ENCODE results near the gene CNTN1.

The CNTN1 gene

DNA sequence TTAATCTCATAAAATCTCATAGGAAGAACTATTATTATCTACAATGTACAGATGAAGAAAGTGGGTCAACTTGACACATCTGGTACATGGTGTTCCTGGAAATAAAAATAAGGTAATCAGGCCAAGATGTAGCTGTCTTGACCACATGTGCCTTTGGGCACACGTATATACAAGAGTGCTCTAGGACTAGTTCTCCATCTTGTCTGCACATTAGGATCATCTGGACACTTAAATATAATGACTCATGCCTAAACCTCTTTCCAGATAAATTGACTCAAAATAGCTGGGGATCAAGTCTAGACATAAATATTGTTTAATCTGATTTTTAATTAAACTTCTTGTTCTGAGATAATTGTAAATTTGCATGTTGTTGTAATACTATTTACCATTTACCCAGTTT is 182.6 kb downstream of the CNTN1 start:
- ATAC-seq (ENCODE audit: insufficient read depth, low read depth) = no peak
- Histone ChIP-seq H3K9ac (ENCODE audit: low read depth, low read length) (no peak overlapping the region), H3K4me2 (ENCODE audit: insufficient read depth, low read length) (no peak overlapping the region)

DNA sequence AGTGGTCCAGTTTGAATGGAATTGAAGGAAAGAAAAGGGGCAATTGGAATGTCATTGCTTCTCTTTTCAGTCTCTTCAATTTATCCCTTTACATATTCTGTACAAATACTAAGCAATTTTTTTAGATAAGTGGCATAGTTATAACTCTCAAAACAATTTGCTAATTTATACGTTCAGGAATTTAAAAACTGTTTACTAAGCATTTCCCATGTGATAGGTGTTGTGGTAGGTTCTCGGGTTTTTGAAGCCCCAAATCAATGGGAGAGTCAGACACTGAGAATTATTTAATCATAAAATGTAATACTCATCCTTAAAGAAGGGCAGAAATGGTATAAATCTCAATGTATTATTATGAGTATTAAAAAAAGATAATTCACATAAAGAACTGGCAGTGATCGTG is 197.1 kb downstream of the CNTN1 start:
- H3K9me3 ChIP-seq (ENCODE audit: insufficient read depth, low read length, severe bottlenecking) = no peaks in the 10 kb centered on the region
- no peak overlapping the region for H3K4me3 ChIP-seq (ENCODE audit: low read depth in 1 of 2, low read length in 2 of 2)
- no peaks in the 10 kb centered on the region for H3K36me3 ChIP-seq (ENCODE audit: insufficient read depth, low read length)
- H3K79me2 ChIP-seq (ENCODE audit: insufficient read depth, low read length) = no peaks in the 10 kb centered on the region
- no peak overlapping the region for H3K27ac ChIP-seq (ENCODE audit: low read length)
- H3K4me1 ChIP-seq (ENCODE audit: insufficient read depth, low read length) = no peaks in the 10 kb centered on the region
- H4K20me1 ChIP-seq (ENCODE audit: insufficient read depth, low read length) = no peaks in the 10 kb centered on the region
- H3K9ac ChIP-seq (ENCODE audit: low read depth, low read length) = no peak overlapping the region
- ATAC-seq (ENCODE audit: insufficient read depth, low read depth) = no peak
- H3K27me3 ChIP-seq (ENCODE audit: insufficient read depth, low read length, poor library complexity) = no peaks in the 10 kb centered on the region
- H3K4me2 ChIP-seq (ENCODE audit: insufficient read depth, low read length) = no peak overlapping the region
- H2AFZ ChIP-seq (ENCODE audit: low read depth, low read length) = no peak overlapping the region
- TF ChIP-seq CTCF (IDR thresholded peaks at IDR 0.05; ENCODE audit: borderline replicate concordance, extremely low read depth, low read length, poor library complexity, severe bottlenecking) (no peak), EZH2 (IDR thresholded peaks at IDR 0.05; ENCODE audit: borderline replicate concordance, low read depth, low read length, severe bottlenecking) (no peak)
- DNase-seq = no peak

More for the DNA sequence above, 182.6 kb downstream of the CNTN1 start:
- H2AFZ ChIP-seq (ENCODE audit: low read depth, low read length) = no peak overlapping the region
- no peaks in the 10 kb centered on the region for H3K9me3 ChIP-seq (ENCODE audit: insufficient read depth, low read length, severe bottlenecking)
- H4K20me1 ChIP-seq (ENCODE audit: insufficient read depth, low read length) = no peaks in the 10 kb centered on the region
- no peaks in the 10 kb centered on the region for H3K36me3 ChIP-seq (ENCODE audit: insufficient read depth, low read length)
- H3K27me3 ChIP-seq (ENCODE audit: insufficient read depth, low read length, poor library complexity) = no peaks in the 10 kb centered on the region
- TF ChIP-seq CTCF (IDR thresholded peaks at IDR 0.05; ENCODE audit: borderline replicate concordance, extremely low read depth, low read length, poor library complexity, severe bottlenecking) (no peak), EZH2 (IDR thresholded peaks at IDR 0.05; ENCODE audit: borderline replicate concordance, low read depth, low read length, severe bottlenecking) (no peak)
- H3K79me2 ChIP-seq (ENCODE audit: insufficient read depth, low read length) = no peaks in the 10 kb centered on the region
- H3K4me1 ChIP-seq (ENCODE audit: insufficient read depth, low read length) = no peaks in the 10 kb centered on the region
- no peak overlapping the region for H3K27ac ChIP-seq (ENCODE audit: low read length)
- no peak for DNase-seq
- H3K4me3 ChIP-seq (ENCODE audit: low read depth in 1 of 2, low read length in 2 of 2) = no peak overlapping the region

GRCh38 chr12:40892528-40892927 is 200.3 kb downstream of the CNTN1 start:
- no peak for ATAC-seq (ENCODE audit: insufficient read depth, low read depth)
- TF ChIP-seq EZH2 (IDR thresholded peaks at IDR 0.05; ENCODE audit: borderline replicate concordance, low read depth, low read length, severe bottlenecking) (no peak), CTCF (IDR thresholded peaks at IDR 0.05; ENCODE audit: borderline replicate concordance, extremely low read depth, low read length, poor library complexity, severe bottlenecking) (no peak)
- no peaks in the 10 kb centered on the region for H3K36me3 ChIP-seq (ENCODE audit: insufficient read depth, low read length)
- no peak overlapping the region for H3K4me2 ChIP-seq (ENCODE audit: insufficient read depth, low read length)
- H3K4me3 ChIP-seq (ENCODE audit: low read depth in 1 of 2, low read length in 2 of 2) = no peak overlapping the region
- no peaks in the 10 kb centered on the region for H3K9me3 ChIP-seq (ENCODE audit: insufficient read depth, low read length, severe bottlenecking)
- H4K20me1 ChIP-seq (ENCODE audit: insufficient read depth, low read length) = no peaks in the 10 kb centered on the region
- no peak for DNase-seq
- H3K9ac ChIP-seq (ENCODE audit: low read depth, low read length) = no peak overlapping the region
- H2AFZ ChIP-seq (ENCODE audit: low read depth, low read length) = no peak overlapping the region
- no peaks in the 10 kb centered on the region for H3K27me3 ChIP-seq (ENCODE audit: insufficient read depth, low read length, poor library complexity)
- no peaks in the 10 kb centered on the region for H3K79me2 ChIP-seq (ENCODE audit: insufficient read depth, low read length)
- H3K4me1 ChIP-seq (ENCODE audit: insufficient read depth, low read length) = no peaks in the 10 kb centered on the region
- no peak overlapping the region for H3K27ac ChIP-seq (ENCODE audit: low read length)

DNA sequence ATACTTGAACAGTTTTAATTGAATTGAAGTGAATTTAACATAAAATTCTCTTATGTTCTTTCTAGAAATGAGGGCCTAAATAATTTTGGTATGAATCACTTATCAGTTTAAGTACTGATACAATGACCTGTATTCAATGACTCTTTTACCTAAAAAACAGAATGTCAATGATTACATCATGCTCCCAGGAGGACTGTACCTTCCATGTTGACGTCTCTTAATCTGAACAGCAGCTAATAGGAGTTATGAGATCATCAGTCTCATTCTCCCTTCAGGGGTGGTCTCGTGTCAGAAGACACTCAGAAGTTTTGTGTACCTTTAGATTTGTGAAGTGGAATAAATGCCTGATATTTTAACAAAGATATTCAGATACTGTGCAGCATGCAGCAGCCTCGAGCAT is 206.3 kb downstream of the CNTN1 start:
- Histone ChIP-seq H3K36me3 (ENCODE audit: insufficient read depth, low read length) (no peaks in the 10 kb centered on the region), H3K27me3 (ENCODE audit: insufficient read depth, low read length, poor library complexity) (no peaks in the 10 kb centered on the region), H3K4me2 (ENCODE audit: insufficient read depth, low read length) (no peak overlapping the region), H3K4me3 (ENCODE audit: low read depth in 1 of 2, low read length in 2 of 2) (no peak overlapping the region), H4K20me1 (ENCODE audit: insufficient read depth, low read length) (no peaks in the 10 kb centered on the region; the same call in 1 of the 2 replicates), H3K79me2 (ENCODE audit: insufficient read depth, low read length) (no peaks in the 10 kb centered on the region), H2AFZ (ENCODE audit: low read depth, low read length) (no peak overlapping the region), H3K27ac (ENCODE audit: low read length) (no peak overlapping the region), H3K9me3 (ENCODE audit: insufficient read depth, low read length, severe bottlenecking) (no peaks in the 10 kb centered on the region), H3K4me1 (ENCODE audit: insufficient read depth, low read length) (no peaks in the 10 kb centered on the region), H3K9ac (ENCODE audit: low read depth, low read length) (no peak overlapping the region)
- ATAC-seq (ENCODE audit: insufficient read depth, low read depth) (no peak), DNase-seq (no peak)
- TF ChIP-seq CTCF (IDR thresholded peaks at IDR 0.05; ENCODE audit: borderline replicate concordance, extremely low read depth, low read length, poor library complexity, severe bottlenecking) = no peak
- TF ChIP-seq EZH2 (IDR thresholded peaks at IDR 0.05; ENCODE audit: borderline replicate concordance, low read depth, low read length, severe bottlenecking) = no peak

All from DND-41 (cell line).